GM21576 (cell line): ENCODE measurements around the gene NMU.
"Not testable (repeated sequence)": the region's sequence is repeated elsewhere in the genome, so short reads cannot be mapped to it uniquely, and the experiment has no call there.

Experiments used
- ATAC-seq: cut with Tn5 transposase; IDR thresholded peaks from one replicate; pipeline ENCODE4 v1.9.1; 2021; ENCODE audit warnings: mild to moderate bottlenecking, moderate library complexity; ENCODE audit not compliant: unreplicated experiment

Gene NMU

DNA sequence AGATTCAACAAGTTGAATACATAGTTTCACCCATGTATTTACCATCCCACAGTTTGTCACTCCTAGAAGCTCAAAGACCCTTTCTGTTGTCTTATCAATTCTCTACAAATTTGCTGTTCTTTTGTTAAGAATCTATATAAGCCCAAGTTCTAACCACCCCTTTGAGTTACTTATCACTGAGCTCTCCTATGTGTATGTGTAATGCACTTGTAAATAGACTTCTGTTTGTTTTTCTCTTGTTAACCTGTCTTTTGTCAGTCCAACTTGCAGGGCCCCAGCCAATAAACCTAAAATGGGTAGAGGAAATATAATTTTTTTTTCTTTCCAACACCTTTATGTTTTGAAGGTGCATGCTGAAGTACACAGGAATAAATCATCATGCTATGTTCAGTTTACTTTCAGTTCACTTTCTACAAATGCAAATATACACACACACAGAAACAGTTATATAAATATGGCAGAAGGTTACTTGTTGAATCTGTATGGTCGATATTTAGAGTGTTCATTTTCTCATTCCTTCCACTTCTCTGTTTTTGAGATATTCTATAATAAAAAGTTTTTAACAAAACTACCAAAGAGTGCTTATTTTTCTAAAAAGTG is 67.1 kb downstream of the NMU start:
- peak; percentile 72 for ATAC-seq

DNA sequence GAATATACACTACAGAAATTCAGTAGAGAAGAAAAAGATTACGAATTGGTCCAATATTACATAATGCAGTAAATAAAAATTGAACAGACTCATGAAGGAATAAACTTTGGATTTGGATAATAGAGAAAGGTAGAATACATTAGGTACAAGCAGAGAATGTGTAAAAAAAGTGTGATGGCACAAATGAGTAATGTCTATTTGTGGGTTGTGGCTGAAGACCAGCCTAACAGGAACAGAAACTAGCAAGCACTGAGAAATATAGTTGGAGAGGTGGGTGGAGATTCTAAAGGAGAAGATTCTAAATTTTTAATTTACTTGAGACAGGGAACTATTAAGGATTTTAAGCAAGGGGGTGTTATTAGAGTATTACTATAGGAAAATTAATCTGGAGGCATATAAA is 74.2 kb downstream of the NMU start:
- peak; percentile 100 for ATAC-seq

DNA sequence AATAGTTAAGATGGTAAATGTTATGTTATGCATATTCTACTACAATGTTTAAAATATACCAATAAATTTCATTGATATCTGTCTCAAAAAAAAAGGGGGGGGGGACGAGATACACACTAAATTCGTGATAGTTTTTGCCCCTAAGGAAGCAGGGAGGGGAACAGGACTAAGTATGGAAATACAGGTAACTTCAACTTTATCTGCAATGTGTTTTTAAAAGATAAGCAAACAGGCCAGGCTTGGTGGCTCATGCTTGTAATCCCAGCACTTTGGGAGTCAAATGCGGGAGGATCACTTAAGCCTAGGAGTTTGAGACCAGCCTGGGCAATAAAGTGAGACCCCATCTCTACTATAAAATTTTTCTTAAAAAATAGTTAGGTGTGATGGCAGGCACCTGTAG is 76.0 kb downstream of the NMU start:
- no peak for ATAC-seq

DNA sequence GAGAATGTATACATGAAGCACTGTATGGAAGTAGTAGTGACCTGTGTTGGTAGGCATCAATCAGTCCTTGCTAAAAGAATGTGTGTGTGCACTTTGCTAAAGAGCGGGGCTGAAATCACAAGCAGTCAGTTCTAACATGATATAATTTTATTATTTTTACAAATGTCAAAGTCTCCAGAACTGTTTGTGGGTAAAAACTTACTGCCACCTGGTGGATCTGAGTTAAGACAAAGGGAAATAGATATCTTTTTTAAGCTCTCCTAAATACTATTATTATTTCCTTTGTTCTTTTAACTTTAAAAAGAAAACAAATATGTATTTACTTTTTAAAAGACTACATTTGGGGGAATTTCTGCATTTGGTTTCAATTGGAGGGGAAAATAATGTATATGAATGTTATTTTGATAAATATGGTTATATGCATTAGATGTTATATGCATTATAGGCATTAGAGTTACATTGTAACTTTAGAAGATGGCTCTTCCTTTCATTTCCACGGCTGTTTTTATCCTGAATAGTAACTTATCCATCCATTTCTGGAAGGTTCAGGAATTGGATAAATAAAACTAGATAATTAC is 81.6 kb downstream of the NMU start:
- no peak for ATAC-seq

DNA sequence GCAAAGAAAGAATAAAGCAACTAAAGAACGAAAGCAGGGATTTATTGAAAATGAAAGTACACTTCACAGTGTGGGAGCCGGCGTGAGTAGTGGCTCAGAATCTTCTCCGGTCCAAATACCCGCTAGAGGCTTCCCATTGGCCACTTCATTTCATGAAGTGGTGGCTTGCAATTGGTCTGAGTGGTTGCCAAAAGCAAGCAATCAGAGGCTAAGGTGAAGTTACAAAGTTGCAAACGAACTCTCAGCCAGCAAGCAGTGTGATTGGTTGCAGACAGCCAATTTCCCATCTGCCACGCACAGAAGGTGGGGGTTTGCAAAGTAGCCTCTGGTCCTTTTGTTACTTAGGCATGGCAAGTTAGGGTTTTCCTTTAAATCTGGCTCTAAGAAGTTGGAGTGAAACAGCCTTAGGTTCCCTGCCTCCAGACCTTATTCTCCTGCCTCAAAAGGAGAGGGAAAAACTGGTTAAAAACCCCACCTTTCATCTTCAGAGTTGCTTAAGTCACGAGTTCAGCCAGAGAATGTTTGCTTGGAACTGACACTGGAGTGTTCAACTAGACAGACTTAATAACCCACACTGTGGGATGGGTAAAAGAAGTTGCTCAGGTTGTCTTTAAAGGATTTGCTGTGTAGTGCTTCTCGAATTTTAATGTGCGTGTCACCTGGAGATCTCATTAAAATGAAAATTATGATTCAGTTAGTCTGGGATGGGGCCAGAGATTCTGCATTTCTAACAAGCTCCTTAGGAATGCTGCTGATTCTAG is 82.5 kb downstream of the NMU start:
- no peak for ATAC-seq

DNA sequence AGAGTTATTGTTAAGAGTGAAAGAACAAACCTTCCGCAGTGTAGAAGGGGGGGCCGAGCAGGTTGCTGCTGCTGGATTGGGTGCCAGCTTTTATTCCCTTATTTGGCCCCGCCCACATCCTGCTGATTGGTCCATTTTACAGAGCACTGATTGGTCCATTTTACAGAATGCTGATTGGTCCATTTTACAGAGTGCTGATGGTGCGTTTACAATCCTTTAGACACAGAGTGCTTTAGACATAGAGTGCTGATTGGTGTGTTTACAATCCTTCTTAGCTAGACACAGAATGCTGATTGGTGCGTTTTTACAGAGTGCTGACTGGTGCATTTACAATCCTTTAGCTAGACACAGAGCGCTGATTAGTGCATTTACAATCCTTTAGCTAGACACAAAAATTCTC is 84.1 kb downstream of the NMU start:
- not testable (repeated sequence) for ATAC-seq

DNA sequence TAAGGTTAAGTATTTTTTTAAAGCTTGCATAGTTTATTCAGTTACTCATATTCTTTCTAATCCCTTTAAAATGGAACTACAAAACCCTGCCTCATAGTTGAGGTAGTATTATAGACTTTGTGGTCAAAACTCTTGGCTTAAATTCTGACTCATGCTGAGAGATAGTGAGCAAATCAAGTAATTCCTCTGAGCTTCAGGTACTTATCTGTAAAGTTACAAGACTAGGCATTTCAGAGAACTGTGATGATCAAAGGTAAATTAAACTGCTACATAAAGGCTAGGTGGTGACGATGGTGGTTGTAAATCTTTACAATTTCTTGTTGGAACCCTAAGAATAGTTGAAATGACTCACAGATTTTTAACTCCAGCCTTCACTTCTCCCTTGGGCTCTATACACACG is 86.2 kb downstream of the NMU start:
- no peak for ATAC-seq

DNA sequence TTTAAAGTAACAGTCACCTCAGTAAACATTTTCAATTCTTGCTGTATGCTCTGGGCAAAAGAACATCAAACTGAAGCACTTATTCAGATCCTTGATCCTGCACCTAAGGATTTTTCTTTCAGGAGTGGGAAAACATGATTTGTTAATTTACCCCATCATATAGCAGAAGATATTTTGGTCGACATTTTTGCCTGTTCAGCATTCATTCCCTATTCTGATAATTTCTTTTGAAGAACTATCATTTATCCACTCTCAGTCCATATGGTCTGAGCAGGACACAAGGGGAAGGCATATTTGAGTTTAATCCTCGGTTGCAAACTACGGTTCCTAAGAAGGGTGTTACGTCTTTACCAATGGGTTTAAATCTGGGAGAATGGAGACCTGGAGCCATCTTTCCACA is 88.2 kb downstream of the NMU start:
- no peak for ATAC-seq

DNA sequence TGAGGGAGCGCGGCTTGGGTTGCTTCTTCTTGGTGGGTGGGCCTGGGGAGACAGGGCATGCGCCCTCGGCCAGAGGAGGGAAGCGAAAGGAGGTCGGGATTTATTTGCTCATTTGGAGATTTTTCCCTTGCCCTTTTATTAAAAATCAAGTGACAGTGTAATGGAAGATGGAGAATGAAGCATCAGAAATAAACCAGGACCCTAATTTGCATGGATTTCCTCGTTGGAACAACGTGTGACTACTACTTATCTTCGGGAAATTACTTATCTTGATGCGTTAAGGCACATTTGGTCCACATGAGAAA is 88.7 kb downstream of the NMU start:
- no peak for ATAC-seq

DNA sequence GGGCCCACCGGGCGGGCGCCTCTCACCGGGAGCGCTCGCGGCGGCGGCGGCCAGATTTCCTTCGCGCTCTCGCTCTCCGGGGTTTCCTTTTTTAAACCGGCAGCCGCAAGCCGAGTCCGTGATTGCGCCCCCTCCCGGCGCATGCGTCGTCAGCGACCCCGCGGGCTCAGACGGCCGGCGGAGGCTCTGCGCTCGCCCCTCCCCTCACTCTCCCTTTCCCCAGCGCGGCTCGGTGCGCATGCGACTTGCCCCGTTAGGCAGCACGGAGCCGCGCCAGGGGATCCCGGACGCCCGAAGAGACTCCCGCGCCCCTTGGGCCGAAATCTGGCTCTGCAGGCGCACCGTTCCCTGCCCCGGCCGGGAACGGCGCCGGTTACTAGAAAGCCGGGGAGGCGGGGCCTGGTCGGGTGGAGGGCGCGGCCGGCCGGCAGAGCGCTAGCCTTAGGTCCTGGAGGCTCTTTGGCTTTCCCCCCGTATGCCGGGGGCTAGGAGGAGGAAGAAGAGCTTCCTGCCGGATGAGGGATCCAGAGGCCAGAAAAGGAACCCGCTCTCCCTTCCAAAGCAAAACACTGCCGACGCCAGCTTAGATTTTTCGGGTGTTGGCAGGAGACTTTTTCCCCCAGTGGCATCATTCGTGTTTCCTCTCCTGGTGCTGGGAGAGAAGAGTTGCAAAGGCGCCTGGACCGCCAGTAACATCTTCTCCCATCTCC is 89.2 kb downstream of the NMU start, which contains the start of gene CLOCK:
Gene CLOCK (minus strand): TSS at position 154 of the 710 bp plus-strand sequence. CDS start 64,124 bp downstream, outside the sequence.
- peak; percentile 70 for ATAC-seq

DNA sequence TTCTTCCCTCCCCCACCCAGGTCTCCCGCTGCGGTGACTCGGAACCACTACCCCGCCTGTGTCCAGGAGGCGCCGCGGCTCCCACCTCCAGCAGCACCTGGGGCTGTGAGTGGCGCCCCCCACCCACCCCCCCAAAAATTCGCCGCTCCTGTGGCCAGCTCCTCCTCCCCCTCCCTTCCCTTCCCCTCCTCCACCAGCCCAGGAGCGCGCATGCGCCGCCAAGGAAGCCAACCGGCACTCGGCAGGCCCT is 89.7 kb downstream of the NMU start:
- no peak for ATAC-seq

DNA sequence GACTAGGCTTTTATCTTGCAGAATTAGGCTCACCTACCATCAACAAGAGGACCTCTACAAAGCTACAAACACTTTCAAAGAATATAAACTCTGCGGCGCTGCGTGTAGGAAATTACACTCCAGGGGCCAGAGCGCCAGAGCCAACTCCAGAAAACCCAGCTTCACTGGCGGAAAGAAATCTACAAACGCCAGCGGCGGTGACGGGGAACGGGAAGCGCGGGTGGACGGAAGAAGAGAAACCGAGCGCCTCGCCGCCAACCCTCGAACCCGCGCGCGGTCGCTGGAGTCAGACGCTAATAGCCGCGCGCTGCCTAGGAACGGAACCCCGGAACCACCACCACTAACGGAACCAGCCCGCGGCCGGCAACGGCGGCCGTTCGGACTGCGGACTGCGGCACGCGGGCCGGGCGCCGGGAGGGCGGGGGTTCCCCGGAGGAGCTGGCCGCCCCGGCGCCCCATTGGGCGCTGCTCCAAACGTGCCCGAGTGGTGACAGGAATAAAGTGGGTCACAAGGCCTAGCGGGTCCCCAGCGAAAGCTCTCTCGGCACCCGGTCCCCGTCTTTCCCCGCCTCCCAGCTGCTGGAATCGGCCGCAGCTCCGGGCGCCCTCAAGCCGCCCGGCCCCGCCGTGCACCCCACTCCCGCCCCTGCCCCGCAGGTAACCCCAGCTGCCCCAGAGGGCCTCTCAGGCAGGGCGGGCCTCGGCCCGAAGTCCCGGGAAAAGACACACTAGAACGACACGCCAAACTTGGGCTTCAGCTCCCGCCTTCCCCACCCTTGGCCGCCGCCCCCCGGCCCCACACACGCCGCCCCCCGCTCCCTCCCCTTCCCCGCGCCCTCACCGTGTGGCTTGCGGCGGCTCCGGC is 90.2 kb downstream of the NMU start:
- peak; percentile 47 for ATAC-seq
